Measurements from ENCODE around the gene RNF20.
A peak's percentile ranks its signal among the peaks of the same experiment; 100 is the strongest.

DNA sequence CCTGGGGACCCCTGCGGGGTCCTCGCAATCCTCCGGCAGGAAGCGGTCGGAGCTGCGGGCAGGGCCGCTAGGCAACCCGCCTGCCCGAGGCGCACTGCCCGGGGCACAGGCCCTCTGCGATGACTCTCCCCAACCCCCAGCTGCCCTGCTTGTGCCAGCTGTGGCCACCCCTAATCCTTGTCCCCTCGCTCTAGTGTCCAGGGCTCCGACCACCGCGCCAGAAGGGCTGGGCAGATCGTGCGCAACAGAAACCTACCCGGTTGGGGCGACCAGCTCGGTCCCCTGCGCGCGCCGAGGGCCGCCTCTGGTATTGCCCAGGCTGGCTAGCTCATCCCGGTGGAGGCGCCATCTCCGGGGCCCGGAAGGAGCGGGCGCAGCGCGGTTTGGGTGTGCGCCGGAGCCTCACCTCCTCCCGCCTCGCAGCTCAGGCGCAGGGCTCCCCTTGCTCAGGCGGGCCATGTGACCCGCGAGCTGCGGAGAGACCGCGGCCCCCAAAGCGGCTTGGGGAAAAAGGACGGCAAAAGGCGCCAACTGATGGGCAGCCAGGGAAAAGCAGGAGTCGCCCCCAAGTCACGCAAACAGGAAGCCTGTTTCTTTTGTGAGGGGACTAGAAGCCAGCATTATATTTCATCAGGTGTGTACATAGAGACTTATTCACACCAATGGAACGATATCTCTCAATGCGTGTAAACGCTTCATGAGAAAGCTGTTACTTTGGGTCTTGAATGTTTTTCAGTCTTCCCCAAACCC is 46.8 kb upstream of the RNF20 start:
- TF ChIP-seq, protein P1, sequence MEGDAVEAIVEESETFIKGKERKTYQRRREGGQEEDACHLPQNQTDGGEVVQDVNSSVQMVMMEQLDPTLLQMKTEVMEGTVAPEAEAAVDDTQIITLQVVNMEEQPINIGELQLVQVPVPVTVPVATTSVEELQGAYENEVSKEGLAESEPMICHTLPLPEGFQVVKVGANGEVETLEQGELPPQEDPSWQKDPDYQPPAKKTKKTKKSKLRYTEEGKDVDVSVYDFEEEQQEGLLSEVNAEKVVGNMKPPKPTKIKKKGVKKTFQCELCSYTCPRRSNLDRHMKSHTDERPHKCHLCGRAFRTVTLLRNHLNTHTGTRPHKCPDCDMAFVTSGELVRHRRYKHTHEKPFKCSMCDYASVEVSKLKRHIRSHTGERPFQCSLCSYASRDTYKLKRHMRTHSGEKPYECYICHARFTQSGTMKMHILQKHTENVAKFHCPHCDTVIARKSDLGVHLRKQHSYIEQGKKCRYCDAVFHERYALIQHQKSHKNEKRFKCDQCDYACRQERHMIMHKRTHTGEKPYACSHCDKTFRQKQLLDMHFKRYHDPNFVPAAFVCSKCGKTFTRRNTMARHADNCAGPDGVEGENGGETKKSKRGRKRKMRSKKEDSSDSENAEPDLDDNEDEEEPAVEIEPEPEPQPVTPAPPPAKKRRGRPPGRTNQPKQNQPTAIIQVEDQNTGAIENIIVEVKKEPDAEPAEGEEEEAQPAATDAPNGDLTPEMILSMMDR (IDR thresholded peaks at IDR 0.05), result no peak
- TF ChIP-seq POLR2AphosphoS5 (IDR thresholded peaks at IDR 0.05; ENCODE audit: insufficient read depth in 1 of 2, low read depth in 1 of 2) (peak; percentile 23 to 80), POLR2A (IDR thresholded peaks at IDR 0.05) (peak in 1 of 2 donors; percentile 30)
